Fibroblast of lung (primary cell): Measurements from ENCODE around the gene ANAPC1.
"Not testable (repeated sequence)": the region's sequence is repeated elsewhere in the genome, so short reads cannot be mapped to it uniquely, and the experiment has no call there.

Experiments
- EZH2 ChIP-seq: IDR thresholded peaks from 2 replicates; pipeline ENCODE4 v1.5.1; 2012; ENCODE audit warnings: low read length, control low read depth, mild to moderate bottlenecking; ENCODE audit errors: missing control alignments
- TF ChIP-seq, protein P1 (sequence below), 2 donors: IDR thresholded peaks in 1 of 2; conservative IDR thresholded peaks in 1 of 2; 1 replicate in 1 of 2; 2 replicates in 1 of 2; pipeline ENCODE4 v1.5.1; 2011 to 2012; ENCODE audit warnings: low read length in 2 of 2, control low read depth in 1 of 2, inconsistent platforms in 1 of 2, low read depth in 1 of 2, mild to moderate bottlenecking in 1 of 2

DNA sequence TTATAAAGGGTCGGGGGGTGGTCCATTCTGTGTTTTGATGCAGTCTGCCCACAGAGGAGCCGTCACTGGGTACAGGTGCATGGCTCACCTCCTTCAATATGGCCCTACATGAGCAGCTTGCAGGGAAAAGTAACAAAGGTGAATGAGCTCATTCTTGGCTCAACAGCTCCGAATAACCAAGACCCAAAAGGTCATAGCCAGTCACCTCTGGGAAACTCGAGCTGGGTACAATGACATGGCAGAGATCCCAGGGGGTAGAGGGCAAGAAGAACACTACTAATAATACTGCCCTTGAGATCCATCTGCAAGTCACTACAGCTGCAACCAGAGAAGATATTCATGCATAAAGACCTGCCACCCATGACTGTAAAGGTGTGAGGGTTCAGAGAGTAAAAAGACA lies 106.8 kb downstream of the ANAPC1 start:
- TF ChIP-seq, protein P1, sequence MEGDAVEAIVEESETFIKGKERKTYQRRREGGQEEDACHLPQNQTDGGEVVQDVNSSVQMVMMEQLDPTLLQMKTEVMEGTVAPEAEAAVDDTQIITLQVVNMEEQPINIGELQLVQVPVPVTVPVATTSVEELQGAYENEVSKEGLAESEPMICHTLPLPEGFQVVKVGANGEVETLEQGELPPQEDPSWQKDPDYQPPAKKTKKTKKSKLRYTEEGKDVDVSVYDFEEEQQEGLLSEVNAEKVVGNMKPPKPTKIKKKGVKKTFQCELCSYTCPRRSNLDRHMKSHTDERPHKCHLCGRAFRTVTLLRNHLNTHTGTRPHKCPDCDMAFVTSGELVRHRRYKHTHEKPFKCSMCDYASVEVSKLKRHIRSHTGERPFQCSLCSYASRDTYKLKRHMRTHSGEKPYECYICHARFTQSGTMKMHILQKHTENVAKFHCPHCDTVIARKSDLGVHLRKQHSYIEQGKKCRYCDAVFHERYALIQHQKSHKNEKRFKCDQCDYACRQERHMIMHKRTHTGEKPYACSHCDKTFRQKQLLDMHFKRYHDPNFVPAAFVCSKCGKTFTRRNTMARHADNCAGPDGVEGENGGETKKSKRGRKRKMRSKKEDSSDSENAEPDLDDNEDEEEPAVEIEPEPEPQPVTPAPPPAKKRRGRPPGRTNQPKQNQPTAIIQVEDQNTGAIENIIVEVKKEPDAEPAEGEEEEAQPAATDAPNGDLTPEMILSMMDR (conservative IDR thresholded peaks at IDR 0.05 in 1 of 2, IDR thresholded peaks at IDR 0.05 in 1 of 2; ENCODE audit: low read depth in 1 of 2, low read length in 2 of 2) = not testable (repeated sequence)
- TF ChIP-seq EZH2 = not testable (repeated sequence)
